GM12878 (cell line): ENCODE results near the gene BRD3. TPM values are rescaled to one million over a fixed set of nuclear protein-coding genes. Genes with fewer than 3 reads are reported as not detected.

Experiments used
- FOXM1 ChIP-seq: IDR thresholded peaks from 2 replicates; pipeline ENCODE4 v1.6.1; 2012; ENCODE audit warnings: low read depth, mild to moderate bottlenecking, inconsistent platforms, low read length, moderate library complexity
- JUND ChIP-seq: IDR thresholded peaks from 2 replicates; pipeline ENCODE4 v1.6.1; 2012; ENCODE audit warnings: low read depth, mild to moderate bottlenecking, low read length, improper control_type of control experiment, moderate library complexity
- LARP7 ChIP-seq: fragments of 450-650 bp; IDR thresholded peaks from 2 replicates; pipeline ENCODE4 v1.6.1; 2017; ENCODE audit warnings: mild to moderate bottlenecking
- MEF2B ChIP-seq: fragments of 450-650 bp; IDR thresholded peaks from 2 replicates; pipeline ENCODE4 v1.6.1; 2018; ENCODE audit warnings: mild to moderate bottlenecking, moderate library complexity; ENCODE audit not compliant: partially characterized antibody, poor library complexity, severe bottlenecking
- SMARCA5 ChIP-seq: fragments of 450-650 bp; IDR thresholded peaks from 2 replicates; pipeline ENCODE4 v1.6.1; 2017; ENCODE audit warnings: mild to moderate bottlenecking
- ZBED1 ChIP-seq: IDR thresholded peaks from 2 replicates; pipeline ENCODE4 v1.6.1; 2016; ENCODE audit warnings: borderline replicate concordance
- ZNF592 ChIP-seq: fragments of 450-650 bp; IDR thresholded peaks from 2 replicates; pipeline ENCODE4 v1.6.1; 2017; ENCODE audit warnings: mild to moderate bottlenecking, moderate library complexity
- polyA plus RNA-seq, 11 experiments: library from polyadenylated mRNA; depleted of rRNA in 4 of 11; unstranded in 6 of 11; stranded (reverse) in 5 of 11; fragments of >200 nt; fragmentation: Nextera tagmentation in 4 of 11; fragmentation: Illumina TruSeq in 1 of 11; extraction: Ambion mirVana in 4 of 11; extraction: Trizol in 1 of 11; gene quantifications; 1 replicate in 1 of 11; 2 replicates in 10 of 11; pipeline versions ENCODE4 v1.2.1 to v1.2.3, GENCODE V29; 2011 to 2016; ENCODE audit warnings: inconsistent platforms in 2 of 11, missing spikeins in 2 of 11, low read depth in 1 of 11
- total RNA-seq, 4 experiments: library from RNA; depleted of rRNA in 3 of 4; stranded (reverse); fragments of >200 nt in 3 of 4; fragmentation: Illumina TruSeq in 1 of 4; extraction: Trizol in 1 of 4; gene quantifications; 2 replicates each; pipeline versions ENCODE4 v1.2.1 to v1.2.3, GENCODE V29; 2013 to 2021

BRD3 gene
- total and polyA plus RNA-seq, 10 of the 15 experiments (the other 5 are each of a cell fraction or from before 2014, with no cell fraction given): 0.53 to 20.8 (median 4.8) TPM

GRCh38 chr9:134054891-134055811 lies 12.7 kb downstream of the BRD3 start (continued):
- TF ChIP-seq ZNF592 (no peak), FOXM1 (no peak), LARP7 (no peak), MEF2B (no peak), ZBED1 (no peak), SMARCA5 (no peak), JUND (no peak)
- TF ChIP-seq, all 136 proteins: peak for 0
